Measurements from ENCODE around the gene RELA. TPM values are rescaled to one million over a fixed set of nuclear protein-coding genes. Genes with fewer than 3 reads are reported as not detected.
A peak's percentile ranks its signal among the peaks of the same experiment; 100 is the strongest.

The RELA gene
- total and polyA plus RNA-seq, 2 donors (not counting 3 experiments of a cell fraction or from before 2014, with no cell fraction given), result 78.7 to 105 TPM

DNA sequence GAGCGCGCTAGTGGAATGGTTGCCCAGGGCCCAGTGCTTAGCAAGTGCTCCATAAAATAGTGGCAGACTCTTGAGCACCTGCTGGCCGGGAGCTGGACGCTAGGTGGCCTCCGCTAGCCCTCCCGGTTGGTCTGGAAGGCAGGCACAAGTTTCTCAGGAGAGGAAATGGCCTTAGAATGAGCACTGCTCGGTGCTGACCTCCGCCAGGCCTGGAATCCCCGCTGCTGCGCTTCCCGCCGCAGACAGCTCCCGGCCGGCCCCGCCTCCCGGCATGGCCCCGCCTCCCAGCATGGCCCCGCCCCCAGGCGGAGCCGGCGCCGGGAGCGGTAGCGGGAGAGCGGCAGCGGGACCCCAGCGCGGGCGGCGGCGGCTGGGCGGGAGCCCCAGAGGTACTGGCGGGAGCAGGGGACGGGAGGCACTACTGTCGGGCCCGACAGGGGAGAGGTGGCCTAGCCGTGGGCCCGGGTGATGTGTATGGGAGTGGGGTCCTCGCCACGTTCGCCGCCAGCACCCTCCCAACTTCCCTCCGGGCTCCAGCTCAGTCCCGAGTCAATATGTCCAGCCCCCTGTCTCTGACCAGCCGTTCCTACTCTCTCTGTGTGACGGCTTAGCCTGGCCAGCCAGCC is 24.8 kb downstream of the RELA start, which contains the start of gene SIPA1:
SIPA1 (plus strand) TSS at position 308 of the 626 bp plus-strand sequence. CDS start 2,821 bp downstream, outside the sequence.
- BruUV-seq (replicated peaks), result no TSS peak
- DNase-seq (ENCODE audit: low read depth, low spot score) (peak; percentile 96), FAIRE-seq (peak; percentile 96)
- Histone ChIP-seq H3K79me2 (ENCODE audit: control insufficient read depth, insufficient read depth, low read length) (peaks cover 16% of the 10 kb centered on the region), H3K36me3 (ENCODE audit: control insufficient read depth in 2 of 2, extremely low read depth in 1 of 2, insufficient read depth in 2 of 2, low read length in 2 of 2) (peaks cover 6 to 33% of the 10 kb centered on the region in 2 experiments), H4K20me1 (replicated peaks; ENCODE audit: control insufficient read depth, extremely low read depth, insufficient read depth, low read length) (no peaks in the 10 kb centered on the region), H2AFZ (ENCODE audit: low read depth, low read length) (no peak within 1 kb of the TSS), H3K4me3 (replicated peaks in 1 of 3; ENCODE audit: insufficient read depth in 1 of 3, low read depth in 1 of 3, low read length in 3 of 3) (peak within 1 kb of the TSS; percentile 56 to 62 (median 62)), H3K9ac (replicated peaks; ENCODE audit: extremely low read depth, insufficient read depth, low read length) (peak within 1 kb of the TSS; percentile 63), H3K4me1 (ENCODE audit: control insufficient read depth, extremely low read depth, insufficient read depth, low read length) (peaks cover 41% of the 10 kb centered on the region), H3K27me3 (ENCODE audit: control insufficient read depth in 2 of 2, insufficient read depth in 2 of 2, low read length in 2 of 2) (no peaks in the 10 kb centered on the region), H3K27ac (ENCODE audit: insufficient read depth, low read depth, low read length) (peak within 1 kb of the TSS; percentile 78), H3K9me1 (replicated peaks; ENCODE audit: control insufficient read depth, extremely low read depth, insufficient read depth, low read length) (no peaks in the 10 kb centered on the region), H3K9me3 (replicated peaks; ENCODE audit: control insufficient read depth, insufficient read depth, low read length) (no peaks in the 10 kb centered on the region), H3K4me2 (ENCODE audit: insufficient read depth, low read length) (peak within 1 kb of the TSS; percentile 74)
- ChIA-PET CTCF (interaction anchor here (0.6 to 2.3 kb wide), 23 partner anchors 8 to 384 kb away, joined by 3 to 44 read pairs (median 5); partner anchors contain the start of genes FIBP, MUS81, PCNX3 and RELA), POLR2A (interaction anchor here (0.8 to 1.7 kb wide), 8 partner anchors 9 to 74 kb away, joined by 3 to 9 read pairs (median 4); partner anchors contain the start of genes KAT5 and RELA)
- dilution Hi-C loops (cut with MboI; ENCODE audit: extremely low pct_ligation_motif_present, low sequenced_read_pairs) (no loop called here), intact Hi-C loops (cut with micrococcal nuclease) (loop anchor here (1.0 to 5.0 kb wide), 4 partner anchors 14 to 349 kb away; partner anchors contain the start of gene PCNX3)
- TF ChIP-seq MYC (IDR thresholded peaks at IDR 0.05; ENCODE audit: low read depth, low read length), result no peak
- peak; percentile 96 for TF ChIP-seq POLR2A (IDR thresholded peaks at IDR 0.05; ENCODE audit: low read depth, low read length)
- peak; percentile 58 to 83 for TF ChIP-seq CTCF (IDR thresholded peaks at IDR 0.05; ENCODE audit: extremely low read depth in 1 of 2, insufficient read depth in 1 of 2, low read depth in 1 of 2, low read length in 2 of 2)
- TF ChIP-seq GATA2 (IDR thresholded peaks at IDR 0.05; ENCODE audit: insufficient read depth, insufficient read length, low read depth, low read length), result no peak
- TF ChIP-seq FOS (IDR thresholded peaks at IDR 0.05; ENCODE audit: borderline replicate concordance, insufficient read depth, low read length), result no peak
- peak; percentile 96 for TF ChIP-seq POLR2AphosphoS5 (IDR thresholded peaks at IDR 0.05; ENCODE audit: insufficient read depth, low read depth, low read length)
- TF ChIP-seq, protein P1, sequence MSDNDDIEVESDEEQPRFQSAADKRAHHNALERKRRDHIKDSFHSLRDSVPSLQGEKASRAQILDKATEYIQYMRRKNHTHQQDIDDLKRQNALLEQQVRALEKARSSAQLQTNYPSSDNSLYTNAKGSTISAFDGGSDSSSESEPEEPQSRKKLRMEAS (IDR thresholded peaks at IDR 0.05; ENCODE audit: insufficient read depth, insufficient read length), result peak; percentile 50
- no peak for TF ChIP-seq JUN (IDR thresholded peaks at IDR 0.05; ENCODE audit: borderline replicate concordance, insufficient read depth, insufficient read length, low read depth)
- TF ChIP-seq EZH2 (IDR thresholded peaks at IDR 0.05; ENCODE audit: borderline replicate concordance, low read depth, low read length, severe bottlenecking), result no peak

All from endothelial cell of umbilical vein (primary cell).